Naive thymus-derived CD4-positive, alpha-beta T cell (primary cell): ENCODE results near the gene TRABD2B. TPM values are rescaled to one million over a fixed set of nuclear protein-coding genes. Genes with fewer than 3 reads are reported as not detected.

Source experiments
- ATAC-seq: fragments of 150-1000 bp; cut with Tn5 transposase; 2 replicates; pipeline ENCODE4 v1.10.0; 2021; ENCODE audit warnings: mild to moderate bottlenecking, moderate library complexity
- CTCF ChIA-PET: fragments of 350-600 bp; sonication (Branson Sonifier 250); formaldehyde crosslinking; loops from one replicate; lab custom pipeline; 2021; ENCODE audit warnings: antibody characterized with exemption; lab: Charles Lee
- POLR2A ChIA-PET: fragments of 350-600 bp; sonication (Branson Sonifier 250); formaldehyde crosslinking; loops from one replicate; lab custom pipeline; 2021; ENCODE audit warnings: antibody characterized with exemption, inconsistent platforms; lab: Charles Lee
- DNase-seq, 9 donors: peaks; one replicate each; pipeline versions ENCODE4 v3.0.0 to v3.0.0-alpha.2; 2020 to 2022; ENCODE audit warnings: mixed read lengths in 1 of 9
- H3K27ac ChIP-seq: one replicate; pipeline ENCODE4 v1.7.0; 2013; ENCODE audit warnings: mild to moderate bottlenecking, low read depth, low read length, moderate library complexity
- H3K27me3 ChIP-seq, 2 donors: one replicate each; pipeline ENCODE4 v1.7.0; 2013; ENCODE audit warnings: low read length in 2 of 2, mild to moderate bottlenecking in 2 of 2, moderate library complexity in 2 of 2; ENCODE audit not compliant: control insufficient read depth in 2 of 2, insufficient read depth in 2 of 2
- H3K36me3 ChIP-seq, 3 experiments: 1 replicate in 2 of 3; 2 replicates in 1 of 3; pipeline ENCODE4 v1.7.0; 2013; ENCODE audit warnings: low read length in 3 of 3, mild to moderate bottlenecking in 3 of 3, moderate library complexity in 1 of 3; ENCODE audit not compliant: insufficient read depth in 3 of 3, control insufficient read depth in 2 of 3
- H3K4me1 ChIP-seq, 2 donors: one replicate each; pipeline ENCODE4 v1.7.0; 2013; ENCODE audit warnings: low read length in 2 of 2, mild to moderate bottlenecking in 2 of 2, moderate library complexity in 1 of 2; ENCODE audit not compliant: control insufficient read depth in 2 of 2, insufficient read depth in 2 of 2
- H3K4me3 ChIP-seq: 2 replicates; pipeline ENCODE4 v1.7.0; 2013; ENCODE audit warnings: mild to moderate bottlenecking, low read length
- H3K9me3 ChIP-seq, 3 experiments: 1 replicate in 2 of 3; 2 replicates in 1 of 3; pipeline ENCODE4 v1.7.0; 2013; ENCODE audit warnings: low read length in 3 of 3; ENCODE audit not compliant: control insufficient read depth in 2 of 3
- H3K27ac Mint-ChIP-seq, 9 donors: one replicate each; pipeline ENCODE4 v1.8.0; 2020 to 2022; ENCODE audit warnings: mixed read lengths in 9 of 9, mild to moderate bottlenecking in 8 of 9, moderate library complexity in 5 of 9, inconsistent platforms in 2 of 9
- H3K27me3 Mint-ChIP-seq, 5 donors: one replicate each; pipeline ENCODE4 v1.8.0; 2021 to 2022; ENCODE audit warnings: mixed read lengths in 5 of 5, mild to moderate bottlenecking in 1 of 5
- H3K36me3 Mint-ChIP-seq, 5 donors: one replicate each; pipeline ENCODE4 v1.8.0; 2020 to 2022; ENCODE audit warnings: mixed read lengths in 5 of 5, mild to moderate bottlenecking in 3 of 5, inconsistent platforms in 1 of 5
- H3K4me1 Mint-ChIP-seq, 7 donors: one replicate each; pipeline ENCODE4 v1.8.0; 2020 to 2022; ENCODE audit warnings: mixed read lengths in 7 of 7, mild to moderate bottlenecking in 3 of 7, inconsistent platforms in 1 of 7
- H3K4me3 Mint-ChIP-seq, 10 donors: one replicate each; pipeline ENCODE4 v1.8.0; 2020 to 2022; ENCODE audit warnings: mild to moderate bottlenecking in 10 of 10, mixed read lengths in 10 of 10, moderate library complexity in 6 of 10, inconsistent platforms in 2 of 10
- H3K9me3 Mint-ChIP-seq, 11 donors: one replicate each; pipeline ENCODE4 v1.8.0; 2020 to 2022; ENCODE audit warnings: mixed read lengths in 11 of 11, mild to moderate bottlenecking in 4 of 11, inconsistent platforms in 1 of 11, moderate library complexity in 1 of 11
- intact Hi-C, 2 donors: fragments of 100-400 bp; cut with micrococcal nuclease; formaldehyde crosslinking; loops; one replicate each; pipeline ENCODE4 v1.15.1; 2023
- polyA plus RNA-seq, 2 donors: library from polyadenylated mRNA; unstranded; fragments of 300-500 nt; fragmentation: Illumina TruSeq; gene quantifications; one replicate each; pipeline ENCODE4 v1.2.3, GENCODE V29; 2021
- total RNA-seq, 6 experiments: library from RNA in 5 of 6; stranded (reverse) in 5 of 6; gene quantifications; 1 replicate in 5 of 6; 2 replicates in 1 of 6; pipeline ENCODE4 v1.2.3 and lab custom pipeline; 2021 to 2026

TRABD2B gene
- total and polyA plus RNA-seq, 7 experiments from 2014 or later, result not detected

DNA sequence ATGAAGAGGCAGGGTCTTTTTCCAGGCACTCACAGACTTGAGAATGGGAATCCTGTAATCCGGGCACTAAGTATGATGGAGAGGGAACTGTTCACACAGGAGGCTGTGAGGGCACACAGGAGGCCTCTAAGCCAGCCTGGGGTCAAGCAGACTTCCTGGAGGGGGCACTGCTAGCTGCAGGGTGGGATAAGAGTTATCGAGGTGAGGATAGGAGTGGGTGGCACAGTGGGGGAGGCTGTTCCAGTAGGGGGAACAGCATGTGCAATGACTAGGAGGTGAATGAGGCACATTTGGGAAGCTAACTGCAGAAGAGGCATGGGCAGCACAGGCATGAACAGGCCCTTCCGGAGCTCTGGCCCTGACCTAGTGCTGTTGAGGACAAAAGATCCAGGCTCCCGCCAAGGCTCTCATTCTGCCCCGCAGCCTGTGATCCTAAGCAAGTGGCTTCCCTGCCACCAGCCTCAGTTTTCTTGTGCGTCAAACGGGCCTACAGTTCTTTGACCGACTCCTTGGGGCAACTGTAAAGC lies 216.7 kb downstream of the TRABD2B start:
- no peaks in the 10 kb centered on the region for H3K4me1 ChIP-seq
- H3K4me3 ChIP-seq, result no peak overlapping the region
- ChIA-PET CTCF (no interaction called here), POLR2A (no interaction called here)
- H3K27me3 ChIP-seq, result no peaks in the 10 kb centered on the region
- ATAC-seq, result no peak
- intact Hi-C loops, result no loop called here
- DNase-seq, result no peak
- no peaks in the 10 kb centered on the region for H3K9me3 ChIP-seq
- peaks cover 0 to 14% (median 10%) of the 10 kb centered on the region in 5 donors for H3K27me3 Mint-ChIP-seq
- no peak overlapping the region for H3K4me3 Mint-ChIP-seq
- no peak overlapping the region for H3K27ac ChIP-seq
- no peaks in the 10 kb centered on the region for H3K36me3 ChIP-seq
- H3K9me3 Mint-ChIP-seq, result peaks cover 0 to 2% (median 0%) of the 10 kb centered on the region in 11 donors
- no peaks in the 10 kb centered on the region for H3K36me3 Mint-ChIP-seq
- no peak overlapping the region for H3K27ac Mint-ChIP-seq
- H3K4me1 Mint-ChIP-seq, result no peaks in the 10 kb centered on the region

DNA sequence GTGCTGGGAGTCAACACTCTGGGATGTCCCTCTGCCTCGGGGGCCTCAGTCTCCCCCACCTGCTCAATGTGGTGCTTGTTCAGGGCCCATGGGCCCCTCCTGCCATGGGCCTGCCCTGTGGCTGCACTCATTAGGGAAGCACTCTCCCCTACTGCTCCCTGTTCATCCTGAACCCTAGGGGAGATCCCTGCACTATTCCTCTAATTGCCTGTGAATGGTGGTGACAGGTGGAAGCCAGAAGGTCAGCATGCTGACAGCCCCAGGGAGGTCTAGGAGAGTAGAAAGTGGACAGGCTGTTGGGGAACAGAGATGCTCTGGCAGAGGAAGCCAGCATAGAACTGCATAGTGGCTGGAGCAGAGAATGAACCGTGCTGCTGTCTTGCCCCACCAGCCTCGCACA lies 217.6 kb downstream of the TRABD2B start:
- no peak overlapping the region for H3K4me3 Mint-ChIP-seq
- no peaks in the 10 kb centered on the region for H3K36me3 ChIP-seq
- ATAC-seq (no peak), DNase-seq (no peak)
- no peak overlapping the region for H3K4me3 ChIP-seq
- H3K27ac ChIP-seq, result no peak overlapping the region
- no peaks in the 10 kb centered on the region for H3K4me1 Mint-ChIP-seq
- no peaks in the 10 kb centered on the region for H3K4me1 ChIP-seq
- H3K9me3 ChIP-seq, result no peaks in the 10 kb centered on the region
- POLR2A ChIA-PET, result no interaction called here
- no peaks in the 10 kb centered on the region for H3K27me3 ChIP-seq
- peaks cover 0 to 2% (median 0%) of the 10 kb centered on the region in 11 donors for H3K9me3 Mint-ChIP-seq
- intact Hi-C loops, result no loop called here
- no peaks in the 10 kb centered on the region for H3K36me3 Mint-ChIP-seq
- H3K27ac Mint-ChIP-seq, result no peak overlapping the region
- CTCF ChIA-PET, result no interaction called here
- peaks cover 0 to 14% (median 10%) of the 10 kb centered on the region in 5 donors for H3K27me3 Mint-ChIP-seq

DNA sequence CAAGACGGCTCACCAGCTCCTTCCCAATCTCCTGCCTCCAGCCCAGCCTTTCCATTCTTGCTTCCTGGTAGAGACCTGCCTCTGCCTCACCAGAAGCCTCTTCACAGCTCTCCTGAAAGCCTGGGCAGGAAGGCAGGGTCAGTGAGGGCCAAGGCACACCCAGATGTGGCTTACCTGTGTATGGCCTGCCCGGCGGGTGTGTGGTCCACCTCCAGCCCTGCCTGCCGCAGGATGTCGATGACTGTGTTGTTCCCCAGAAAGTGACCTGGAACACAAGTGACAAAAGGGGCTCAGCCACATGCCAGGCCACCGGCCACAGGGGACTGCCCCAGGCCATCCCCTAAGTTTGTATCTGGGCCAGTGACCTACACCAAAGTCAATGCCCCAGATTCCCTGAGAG lies 218.9 kb downstream of the TRABD2B start:
- Mint-ChIP-seq H3K27ac (no peak overlapping the region), H3K36me3 (no peaks in the 10 kb centered on the region), H3K4me1 (no peaks in the 10 kb centered on the region), H3K4me3 (no peak overlapping the region), H3K9me3 (no peaks in the 10 kb centered on the region), H3K27me3 (peaks cover 0 to 14% (median 10%) of the 10 kb centered on the region in 5 donors)
- intact Hi-C loops, result no loop called here
- H3K4me3 ChIP-seq, result no peak overlapping the region
- no peak overlapping the region for H3K27ac ChIP-seq
- ATAC-seq (no peak), DNase-seq (no peak)
- CTCF ChIA-PET, result no interaction called here
- H3K4me1 ChIP-seq, result no peaks in the 10 kb centered on the region
- no peaks in the 10 kb centered on the region for H3K27me3 ChIP-seq
- H3K9me3 ChIP-seq, result no peaks in the 10 kb centered on the region
- H3K36me3 ChIP-seq, result no peaks in the 10 kb centered on the region
- POLR2A ChIA-PET, result no interaction called here

DNA sequence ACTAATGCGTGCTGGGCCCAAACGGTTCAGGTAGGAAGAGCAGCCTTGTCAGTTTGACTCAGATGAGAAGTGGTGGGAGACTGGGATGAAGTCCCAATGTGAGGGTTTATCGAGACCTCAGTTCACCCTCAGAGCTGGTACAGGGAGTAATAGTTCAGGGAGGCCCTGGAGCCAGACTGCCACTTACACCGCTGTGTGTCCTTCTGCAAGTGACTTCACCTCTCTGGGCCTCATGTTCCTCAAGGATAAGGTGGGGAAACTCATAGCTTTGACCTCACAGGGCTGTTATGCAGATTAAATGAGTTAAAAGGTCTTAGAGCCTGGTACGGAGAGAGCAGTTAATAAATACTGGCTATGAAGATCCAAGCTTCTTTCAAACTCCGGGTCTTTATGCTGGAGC lies 219.9 kb downstream of the TRABD2B start:
- Mint-ChIP-seq H3K36me3 (no peaks in the 10 kb centered on the region), H3K4me3 (no peak overlapping the region), H3K27ac (no peak overlapping the region), H3K9me3 (no peaks in the 10 kb centered on the region), H3K4me1 (no peaks in the 10 kb centered on the region), H3K27me3 (peaks cover 0 to 8% (median 7%) of the 10 kb centered on the region in 5 donors)
- no peak overlapping the region for H3K27ac ChIP-seq
- DNase-seq (no peak), ATAC-seq (no peak)
- H3K4me1 ChIP-seq, result no peaks in the 10 kb centered on the region
- intact Hi-C loops, result no loop called here
- CTCF ChIA-PET, result no interaction called here
- H3K27me3 ChIP-seq, result no peaks in the 10 kb centered on the region
- H3K4me3 ChIP-seq, result no peak overlapping the region
- no peaks in the 10 kb centered on the region for H3K9me3 ChIP-seq
- POLR2A ChIA-PET, result no interaction called here
- H3K36me3 ChIP-seq, result no peaks in the 10 kb centered on the region

DNA sequence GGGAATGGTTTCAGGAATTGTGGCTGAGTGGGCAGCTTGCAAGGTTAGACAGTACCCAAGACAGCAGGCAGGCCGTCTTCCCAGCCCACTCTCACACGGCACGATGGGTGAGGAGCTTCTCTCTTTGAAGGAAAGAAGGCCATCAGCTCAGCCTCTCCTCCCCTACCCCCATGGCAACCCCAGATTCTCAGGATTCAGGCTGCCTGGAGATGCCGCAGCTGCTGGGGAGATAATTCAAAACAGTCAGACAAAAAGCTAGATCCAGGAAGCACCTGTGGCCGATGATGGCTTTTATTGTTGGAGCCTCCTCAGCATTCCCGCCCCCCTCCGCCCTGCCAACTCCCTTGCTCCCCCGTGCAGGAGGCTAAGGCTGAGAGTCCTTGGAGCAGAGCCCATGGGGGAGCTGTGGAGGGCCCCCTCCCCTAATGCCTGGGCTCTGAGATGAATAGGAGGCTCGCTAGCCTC lies 220.5 kb downstream of the TRABD2B start:
- POLR2A ChIA-PET, result no interaction called here
- Mint-ChIP-seq H3K36me3 (no peaks in the 10 kb centered on the region), H3K4me3 (no peak overlapping the region), H3K9me3 (no peaks in the 10 kb centered on the region), H3K4me1 (no peaks in the 10 kb centered on the region), H3K27ac (no peak overlapping the region), H3K27me3 (peaks cover 0 to 6% (median under 1%) of the 10 kb centered on the region in 5 donors)
- DNase-seq (no peak), ATAC-seq (no peak)
- no peaks in the 10 kb centered on the region for H3K4me1 ChIP-seq
- no peaks in the 10 kb centered on the region for H3K9me3 ChIP-seq
- CTCF ChIA-PET, result no interaction called here
- H3K27me3 ChIP-seq, result no peaks in the 10 kb centered on the region
- H3K36me3 ChIP-seq, result no peaks in the 10 kb centered on the region
- no peak overlapping the region for H3K27ac ChIP-seq
- H3K4me3 ChIP-seq, result no peak overlapping the region
- intact Hi-C loops, result no loop called here

DNA sequence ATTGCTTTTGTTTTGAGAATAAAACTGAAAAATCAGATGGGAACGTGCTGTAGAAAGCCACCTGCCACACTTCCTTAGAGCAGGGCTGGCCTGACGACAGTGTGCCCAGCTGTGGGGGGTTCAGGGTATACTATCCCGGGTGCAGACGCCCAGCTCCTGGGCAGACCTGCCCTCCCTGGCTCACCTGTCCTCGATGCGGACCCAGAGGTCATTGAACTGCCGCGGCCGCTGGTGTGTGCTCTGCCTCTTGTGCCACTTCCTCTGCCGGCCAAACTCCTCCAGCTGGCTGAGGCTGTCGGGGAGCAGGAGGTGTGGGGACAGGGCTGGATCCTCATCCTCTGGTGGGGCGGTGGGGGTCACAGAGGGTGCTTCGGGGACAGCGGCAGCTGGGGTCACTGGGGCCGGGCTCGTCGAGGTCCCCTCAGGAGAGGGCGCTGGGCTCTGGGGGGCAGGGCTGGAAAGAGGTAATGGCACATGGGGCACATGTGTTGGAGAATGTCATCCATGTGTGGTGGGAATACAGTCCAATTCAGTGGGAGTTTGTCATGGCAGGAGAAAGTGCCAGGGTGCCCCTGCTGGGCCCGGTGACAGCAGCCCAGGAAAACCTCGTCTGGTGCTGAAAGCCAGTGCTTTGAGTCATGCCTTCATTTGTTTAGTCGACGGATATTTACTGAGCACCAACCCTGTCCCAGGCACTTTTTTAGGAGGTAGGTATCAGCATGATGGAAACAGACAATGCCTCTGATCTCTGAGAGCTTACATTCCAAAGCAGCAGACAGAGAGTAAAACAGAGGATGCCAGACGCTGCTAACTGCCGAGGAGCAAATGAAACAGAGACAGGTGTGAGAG lies 222.0 kb downstream of the TRABD2B start:
- no peaks in the 10 kb centered on the region for H3K27me3 ChIP-seq
- CTCF ChIA-PET, result no interaction called here

More for the DNA sequence above, 222.0 kb downstream of the TRABD2B start:
- no peaks in the 10 kb centered on the region for H3K4me1 Mint-ChIP-seq
- H3K9me3 Mint-ChIP-seq, result no peaks in the 10 kb centered on the region
- POLR2A ChIA-PET, result no interaction called here
- ATAC-seq, result no peak
- Histone ChIP-seq H3K4me1 (no peaks in the 10 kb centered on the region), H3K9me3 (no peaks in the 10 kb centered on the region), H3K36me3 (no peaks in the 10 kb centered on the region), H3K27ac (no peak overlapping the region), H3K4me3 (no peak overlapping the region)
- no peaks in the 10 kb centered on the region for H3K36me3 Mint-ChIP-seq
- DNase-seq, result no peak
- peaks cover 0 to 9% (median 5%) of the 10 kb centered on the region in 5 donors for H3K27me3 Mint-ChIP-seq
- H3K4me3 Mint-ChIP-seq, result no peak overlapping the region
- intact Hi-C loops, result no loop called here
- H3K27ac Mint-ChIP-seq, result peak overlapping the region in 1 of 9 donors; percentile 33
